Measurements from ENCODE around the gene CCDC186.
A peak's percentile ranks its signal among the peaks of the same experiment; 100 is the strongest.

Gene CCDC186

GRCh38 chr10:114094795-114095194 lies 79.2 kb downstream of the CCDC186 start:
- no peaks in the 10 kb centered on the region for H3K27me3 ChIP-seq (ENCODE audit: insufficient read depth, low read length, poor library complexity)
- no peak overlapping the region for H3K9ac ChIP-seq (ENCODE audit: low read depth, low read length)
- H3K79me2 ChIP-seq (ENCODE audit: insufficient read depth, low read length): no peaks in the 10 kb centered on the region
- H3K4me2 ChIP-seq (ENCODE audit: insufficient read depth, low read length): no peak overlapping the region
- no peak overlapping the region for H2AFZ ChIP-seq (ENCODE audit: low read depth, low read length)
- no peaks in the 10 kb centered on the region for H3K36me3 ChIP-seq (ENCODE audit: insufficient read depth, low read length)
- no peaks in the 10 kb centered on the region for H4K20me1 ChIP-seq (ENCODE audit: insufficient read depth, low read length)
- no peak overlapping the region for H3K4me3 ChIP-seq (ENCODE audit: low read depth in 1 of 2, low read length in 2 of 2)
- H3K4me1 ChIP-seq (ENCODE audit: insufficient read depth, low read length): peaks cover 26% of the 10 kb centered on the region
- no peak overlapping the region for H3K27ac ChIP-seq (ENCODE audit: low read length)
- peaks cover 2% of the 10 kb centered on the region for H3K9me3 ChIP-seq (ENCODE audit: insufficient read depth, low read length, severe bottlenecking)
- DNase-seq (no peak), ATAC-seq (ENCODE audit: insufficient read depth, low read depth) (no peak)
- TF ChIP-seq, protein P1, sequence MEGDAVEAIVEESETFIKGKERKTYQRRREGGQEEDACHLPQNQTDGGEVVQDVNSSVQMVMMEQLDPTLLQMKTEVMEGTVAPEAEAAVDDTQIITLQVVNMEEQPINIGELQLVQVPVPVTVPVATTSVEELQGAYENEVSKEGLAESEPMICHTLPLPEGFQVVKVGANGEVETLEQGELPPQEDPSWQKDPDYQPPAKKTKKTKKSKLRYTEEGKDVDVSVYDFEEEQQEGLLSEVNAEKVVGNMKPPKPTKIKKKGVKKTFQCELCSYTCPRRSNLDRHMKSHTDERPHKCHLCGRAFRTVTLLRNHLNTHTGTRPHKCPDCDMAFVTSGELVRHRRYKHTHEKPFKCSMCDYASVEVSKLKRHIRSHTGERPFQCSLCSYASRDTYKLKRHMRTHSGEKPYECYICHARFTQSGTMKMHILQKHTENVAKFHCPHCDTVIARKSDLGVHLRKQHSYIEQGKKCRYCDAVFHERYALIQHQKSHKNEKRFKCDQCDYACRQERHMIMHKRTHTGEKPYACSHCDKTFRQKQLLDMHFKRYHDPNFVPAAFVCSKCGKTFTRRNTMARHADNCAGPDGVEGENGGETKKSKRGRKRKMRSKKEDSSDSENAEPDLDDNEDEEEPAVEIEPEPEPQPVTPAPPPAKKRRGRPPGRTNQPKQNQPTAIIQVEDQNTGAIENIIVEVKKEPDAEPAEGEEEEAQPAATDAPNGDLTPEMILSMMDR (IDR thresholded peaks at IDR 0.05; ENCODE audit: borderline replicate concordance, extremely low read depth, low read length, poor library complexity, severe bottlenecking): no peak
- no peak for TF ChIP-seq EZH2 (IDR thresholded peaks at IDR 0.05; ENCODE audit: borderline replicate concordance, low read depth, low read length, severe bottlenecking)

DNA sequence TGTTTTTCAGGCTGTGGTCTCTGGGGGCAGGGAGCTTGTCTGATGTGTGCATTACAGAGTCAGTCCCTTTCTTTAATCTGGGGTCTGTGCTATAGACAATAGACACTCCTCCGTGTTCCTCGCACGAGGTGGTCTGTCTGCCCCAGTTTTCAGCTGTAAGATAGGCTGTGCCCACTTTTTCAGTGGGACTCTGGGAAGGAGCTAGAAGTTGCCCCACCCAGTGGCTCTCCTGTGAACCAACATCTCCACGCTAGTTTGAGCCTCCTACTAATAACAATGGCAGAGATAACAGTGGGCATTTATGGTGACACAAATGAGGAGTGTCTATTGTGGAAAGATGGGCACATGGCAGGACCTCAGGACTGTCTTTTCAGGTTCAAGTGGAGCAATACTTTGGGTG lies 86.3 kb downstream of the CCDC186 start:
- DNase-seq (no peak), ATAC-seq (ENCODE audit: insufficient read depth, low read depth) (peak; percentile 11; the same call in 1 of the 3 replicates)
- Histone ChIP-seq H4K20me1 (ENCODE audit: insufficient read depth, low read length) (no peaks in the 10 kb centered on the region), H2AFZ (ENCODE audit: low read depth, low read length) (no peak overlapping the region), H3K4me1 (ENCODE audit: insufficient read depth, low read length) (peaks cover 8% of the 10 kb centered on the region), H3K4me3 (ENCODE audit: low read depth in 1 of 2, low read length in 2 of 2) (no peak overlapping the region), H3K36me3 (ENCODE audit: insufficient read depth, low read length) (no peaks in the 10 kb centered on the region), H3K9ac (ENCODE audit: low read depth, low read length) (no peak overlapping the region), H3K79me2 (ENCODE audit: insufficient read depth, low read length) (no peaks in the 10 kb centered on the region), H3K4me2 (ENCODE audit: insufficient read depth, low read length) (no peak overlapping the region), H3K27ac (ENCODE audit: low read length) (no peak overlapping the region), H3K27me3 (ENCODE audit: insufficient read depth, low read length, poor library complexity) (no peaks in the 10 kb centered on the region), H3K9me3 (ENCODE audit: insufficient read depth, low read length, severe bottlenecking) (no peaks in the 10 kb centered on the region)
- no peak for TF ChIP-seq EZH2 (IDR thresholded peaks at IDR 0.05; ENCODE audit: borderline replicate concordance, low read depth, low read length, severe bottlenecking)
- TF ChIP-seq, protein P1 (IDR thresholded peaks at IDR 0.05; ENCODE audit: borderline replicate concordance, extremely low read depth, low read length, poor library complexity, severe bottlenecking): peak; percentile 26

DNA sequence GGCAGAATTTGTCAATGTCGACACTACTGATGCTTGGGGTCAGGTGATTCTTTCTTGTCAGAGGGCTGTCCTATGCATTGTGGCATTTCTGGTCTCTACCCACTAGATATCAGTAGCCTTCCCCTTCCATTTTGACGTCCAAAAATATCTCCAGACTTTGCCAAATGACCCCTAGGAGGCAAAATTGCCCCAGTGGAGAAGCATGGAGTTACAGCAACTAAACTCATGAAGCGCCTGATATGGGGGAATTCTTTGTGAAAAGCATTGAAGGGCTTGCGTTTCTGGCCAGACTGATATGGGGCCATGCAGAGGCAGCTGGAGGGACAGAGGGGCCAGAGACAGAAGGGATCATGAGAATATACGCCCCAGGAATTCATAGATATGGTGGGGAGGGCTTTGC lies 86.7 kb downstream of the CCDC186 start:
- ATAC-seq (ENCODE audit: insufficient read depth, low read depth) (no peak), DNase-seq (no peak)
- Histone ChIP-seq H3K4me2 (ENCODE audit: insufficient read depth, low read length) (no peak overlapping the region), H3K4me1 (ENCODE audit: insufficient read depth, low read length) (peaks cover 12% of the 10 kb centered on the region), H3K9me3 (ENCODE audit: insufficient read depth, low read length, severe bottlenecking) (no peaks in the 10 kb centered on the region), H3K27ac (ENCODE audit: low read length) (no peak overlapping the region), H3K4me3 (ENCODE audit: low read depth in 1 of 2, low read length in 2 of 2) (no peak overlapping the region), H3K79me2 (ENCODE audit: insufficient read depth, low read length) (no peaks in the 10 kb centered on the region), H2AFZ (ENCODE audit: low read depth, low read length) (no peak overlapping the region), H4K20me1 (ENCODE audit: insufficient read depth, low read length) (no peaks in the 10 kb centered on the region), H3K9ac (ENCODE audit: low read depth, low read length) (no peak overlapping the region), H3K36me3 (ENCODE audit: insufficient read depth, low read length) (no peaks in the 10 kb centered on the region), H3K27me3 (ENCODE audit: insufficient read depth, low read length, poor library complexity) (no peaks in the 10 kb centered on the region)
- no peak for TF ChIP-seq EZH2 (IDR thresholded peaks at IDR 0.05; ENCODE audit: borderline replicate concordance, low read depth, low read length, severe bottlenecking)
- TF ChIP-seq, protein P1 (IDR thresholded peaks at IDR 0.05; ENCODE audit: borderline replicate concordance, extremely low read depth, low read length, poor library complexity, severe bottlenecking): peak; percentile 3

- H3K79me2 ChIP-seq (ENCODE audit: insufficient read depth, low read length): no peaks in the 10 kb centered on the region
- peaks cover 14% of the 10 kb centered on the region for H3K4me1 ChIP-seq (ENCODE audit: insufficient read depth, low read length)
- H4K20me1 ChIP-seq (ENCODE audit: insufficient read depth, low read length): no peaks in the 10 kb centered on the region
- no peaks in the 10 kb centered on the region for H3K36me3 ChIP-seq (ENCODE audit: insufficient read depth, low read length)
- H3K27ac ChIP-seq (ENCODE audit: low read length): no peak overlapping the region
- no peaks in the 10 kb centered on the region for H3K27me3 ChIP-seq (ENCODE audit: insufficient read depth, low read length, poor library complexity)
- H3K9ac ChIP-seq (ENCODE audit: low read depth, low read length): no peak overlapping the region
- H3K4me2 ChIP-seq (ENCODE audit: insufficient read depth, low read length): no peak overlapping the region
- TF ChIP-seq, protein P1 (IDR thresholded peaks at IDR 0.05; ENCODE audit: borderline replicate concordance, extremely low read depth, low read length, poor library complexity, severe bottlenecking): no peak
- no peak for TF ChIP-seq EZH2 (IDR thresholded peaks at IDR 0.05; ENCODE audit: borderline replicate concordance, low read depth, low read length, severe bottlenecking)
- DNase-seq: no peak
- no peak overlapping the region for H2AFZ ChIP-seq (ENCODE audit: low read depth, low read length)
- H3K9me3 ChIP-seq (ENCODE audit: insufficient read depth, low read length, severe bottlenecking): no peaks in the 10 kb centered on the region
- no peak overlapping the region for H3K4me3 ChIP-seq (ENCODE audit: low read depth in 1 of 2, low read length in 2 of 2)
- ATAC-seq (ENCODE audit: insufficient read depth, low read depth): 0 out of 3 replicates have a peak, but pooled peaks have one; percentile 34
Measured at GRCh38 chr10:114084215-114084614, 89.8 kb downstream of the CCDC186 start.

Measured in DND-41 (cell line).